Activated naive CD8-positive, alpha-beta T cell treated with anti-CD3 and anti-CD28 coated beads, Interleukin-2, amount 10 ng/mL, durations not matched to agents 7 days and 5 days (primary cell): Measurements from ENCODE around the gene PRR19. TPM values are rescaled to one million over a fixed set of nuclear protein-coding genes. Genes with fewer than 3 reads are reported as not detected.

Experiments
- ATAC-seq: fragments of 150-1000 bp; cut with Tn5 transposase; one replicate; pipeline ENCODE4 v1.10.0; 2021; ENCODE audit warnings: low read depth, moderate library complexity
- POLR2A ChIA-PET: fragments of 350-600 bp; sonication (Branson Sonifier 250); formaldehyde crosslinking; loops from one replicate; lab custom pipeline; 2021; ENCODE audit warnings: antibody characterized with exemption; lab: Charles Lee
- DNase-seq: peaks from one replicate; pipeline ENCODE4 v3.0.0; 2021
- H3K27ac Mint-ChIP-seq: one replicate; pipeline ENCODE4 v1.8.0; 2022; ENCODE audit warnings: mild to moderate bottlenecking, mixed read lengths
- H3K27me3 Mint-ChIP-seq: one replicate; pipeline ENCODE4 v1.8.0; 2022; ENCODE audit warnings: mild to moderate bottlenecking, moderate library complexity, mixed read lengths
- H3K36me3 Mint-ChIP-seq: one replicate; pipeline ENCODE4 v1.8.0; 2021; ENCODE audit warnings: mild to moderate bottlenecking, mixed read lengths
- H3K4me1 Mint-ChIP-seq: one replicate; pipeline ENCODE4 v1.8.0; 2021; ENCODE audit warnings: mixed read lengths
- H3K4me3 Mint-ChIP-seq: one replicate; pipeline ENCODE4 v1.8.0; 2022; ENCODE audit warnings: mild to moderate bottlenecking, moderate library complexity, mixed read lengths
- H3K9me3 Mint-ChIP-seq: one replicate; pipeline ENCODE4 v1.8.0; 2021; ENCODE audit warnings: mixed read lengths
- total RNA-seq, 2 experiments: library from RNA; stranded (reverse); gene quantifications; one replicate each; pipeline ENCODE4 v1.2.3, GENCODE V29; 2021

PRR19 gene
- total RNA-seq, 2 experiments from 2014 or later, result 0.57 TPM; not detected in 1

GRCh38 chr19:42290136-42290522, 11.8 kb upstream of the PRR19 start:
- ATAC-seq, result no peak
- no peak overlapping the region for H3K27ac Mint-ChIP-seq
- peaks cover 15% of the 10 kb centered on the region for H3K4me1 Mint-ChIP-seq
- no peak overlapping the region for H3K4me3 Mint-ChIP-seq
- DNase-seq, result no peak
- H3K27me3 Mint-ChIP-seq, result no peaks in the 10 kb centered on the region
- POLR2A ChIA-PET, result no interaction called here
- peaks cover 14% of the 10 kb centered on the region for H3K36me3 Mint-ChIP-seq
- no peaks in the 10 kb centered on the region for H3K9me3 Mint-ChIP-seq

GRCh38 chr19:42290523-42291434, 11.2 kb upstream of the PRR19 start:
- Mint-ChIP-seq H3K9me3 (no peaks in the 10 kb centered on the region), H3K27me3 (no peaks in the 10 kb centered on the region), H3K36me3 (peaks cover 14% of the 10 kb centered on the region), H3K4me1 (peaks cover 10% of the 10 kb centered on the region), H3K27ac (no peak overlapping the region), H3K4me3 (no peak overlapping the region)
- POLR2A ChIA-PET, result no interaction called here
- DNase-seq, result peak; percentile 64
- peak; percentile 45 for ATAC-seq

GRCh38 chr19:42291435-42291810, 10.5 kb upstream of the PRR19 start:
- POLR2A ChIA-PET, result no interaction called here
- Mint-ChIP-seq H3K9me3 (no peaks in the 10 kb centered on the region), H3K4me3 (no peak overlapping the region), H3K36me3 (peaks cover 9% of the 10 kb centered on the region), H3K27ac (no peak overlapping the region), H3K4me1 (peaks cover 4% of the 10 kb centered on the region), H3K27me3 (no peaks in the 10 kb centered on the region)
- DNase-seq (no peak), ATAC-seq (no peak)

- Mint-ChIP-seq H3K9me3 (no peaks in the 10 kb centered on the region), H3K4me1 (peaks cover 4% of the 10 kb centered on the region), H3K27me3 (no peaks in the 10 kb centered on the region), H3K27ac (peak overlapping the region; percentile 55), H3K36me3 (peaks cover 12% of the 10 kb centered on the region), H3K4me3 (no peak overlapping the region)
- POLR2A ChIA-PET, result no interaction called here
- ATAC-seq (no peak), DNase-seq (no peak)
These were observed 9.6 kb upstream of the PRR19 start for GRCh38 chr19:42292042-42292960.

- H3K27me3 Mint-ChIP-seq, result no peaks in the 10 kb centered on the region
- no peak overlapping the region for H3K4me3 Mint-ChIP-seq
- H3K27ac Mint-ChIP-seq, result no peak overlapping the region
- peaks cover 4% of the 10 kb centered on the region for H3K4me1 Mint-ChIP-seq
- DNase-seq (no peak), ATAC-seq (no peak)
- no peaks in the 10 kb centered on the region for H3K9me3 Mint-ChIP-seq
- peaks cover 12% of the 10 kb centered on the region for H3K36me3 Mint-ChIP-seq
- POLR2A ChIA-PET, result no interaction called here
These were observed 9.0 kb upstream of the PRR19 start for GRCh38 chr19:42292963-42293362.

GRCh38 chr19:42293540-42293939, 8.4 kb upstream of the PRR19 start:
- POLR2A ChIA-PET, result no interaction called here
- H3K27ac Mint-ChIP-seq, result no peak overlapping the region
- ATAC-seq, result no peak

GRCh38 chr19:42293948-42294347, 8.0 kb upstream of the PRR19 start:
- no peak overlapping the region for H3K4me3 Mint-ChIP-seq
- no peak for DNase-seq
- POLR2A ChIA-PET, result no interaction called here
- H3K27me3 Mint-ChIP-seq, result no peaks in the 10 kb centered on the region
- H3K9me3 Mint-ChIP-seq, result no peaks in the 10 kb centered on the region
- H3K27ac Mint-ChIP-seq, result no peak overlapping the region
- ATAC-seq, result no peak
- H3K4me1 Mint-ChIP-seq, result peaks cover 4% of the 10 kb centered on the region
- peaks cover 12% of the 10 kb centered on the region for H3K36me3 Mint-ChIP-seq

More at GRCh38 chr19:42293540-42293939, 8.4 kb upstream of the PRR19 start:
- Mint-ChIP-seq H3K9me3 (no peaks in the 10 kb centered on the region), H3K4me3 (no peak overlapping the region), H3K36me3 (peaks cover 12% of the 10 kb centered on the region), H3K4me1 (peaks cover 4% of the 10 kb centered on the region), H3K27me3 (no peaks in the 10 kb centered on the region)
- DNase-seq, result no peak

- H3K4me3 Mint-ChIP-seq, result no peak overlapping the region
- POLR2A ChIA-PET, result interaction anchor here (1.2 kb wide), 1 partner anchor 10 kb away, joined by 7 read pairs; no protein-coding TSS in a partner anchor
- no peak overlapping the region for H3K27ac Mint-ChIP-seq
- no peaks in the 10 kb centered on the region for H3K27me3 Mint-ChIP-seq
- peaks cover 4% of the 10 kb centered on the region for H3K4me1 Mint-ChIP-seq
- ATAC-seq (no peak), DNase-seq (peak; percentile 28)
- H3K36me3 Mint-ChIP-seq, result peaks cover 12% of the 10 kb centered on the region
- no peaks in the 10 kb centered on the region for H3K9me3 Mint-ChIP-seq
These were observed 7.3 kb upstream of the PRR19 start for GRCh38 chr19:42294471-42295137.

- Mint-ChIP-seq H3K4me1 (peaks cover 4% of the 10 kb centered on the region), H3K27me3 (no peaks in the 10 kb centered on the region), H3K36me3 (peaks cover 16% of the 10 kb centered on the region), H3K4me3 (no peak overlapping the region), H3K9me3 (no peaks in the 10 kb centered on the region), H3K27ac (no peak overlapping the region)
- ATAC-seq (no peak), DNase-seq (peak; percentile 25)
- POLR2A ChIA-PET, result interaction anchor here (1.1 to 1.2 kb wide), 2 partner anchors 11 to 28 kb away, joined by 3 to 7 read pairs; no protein-coding TSS in a partner anchor
These were observed 6.6 kb upstream of the PRR19 start for GRCh38 chr19:42295342-42295741.

- H3K27ac Mint-ChIP-seq, result peak overlapping the region; percentile 51
- H3K36me3 Mint-ChIP-seq, result peaks cover 16% of the 10 kb centered on the region
- no peaks in the 10 kb centered on the region for H3K27me3 Mint-ChIP-seq
- H3K4me1 Mint-ChIP-seq, result peaks cover 5% of the 10 kb centered on the region
- POLR2A ChIA-PET, result interaction anchor here (1.1 kb wide), 1 partner anchor 28 kb away, joined by 3 read pairs; no protein-coding TSS in a partner anchor
- peak; percentile 93 for DNase-seq
- ATAC-seq, result peak; percentile 74
- H3K4me3 Mint-ChIP-seq, result no peak overlapping the region
- no peaks in the 10 kb centered on the region for H3K9me3 Mint-ChIP-seq
These were observed 6.0 kb upstream of the PRR19 start for GRCh38 chr19:42295831-42296525.

GRCh38 chr19:42297039-42297438, 4.9 kb upstream of the PRR19 start:
- no peak for DNase-seq
- Mint-ChIP-seq H3K4me3 (no peak overlapping the region), H3K27me3 (no peaks in the 10 kb centered on the region), H3K9me3 (no peaks in the 10 kb centered on the region), H3K27ac (no peak overlapping the region), H3K36me3 (peaks cover 12% of the 10 kb centered on the region), H3K4me1 (peaks cover 11% of the 10 kb centered on the region)
- POLR2A ChIA-PET, result no interaction called here
- ATAC-seq, result no peak

GRCh38 chr19:42303101-42303464, 1.2 kb downstream of the PRR19 start:
- H3K27me3 Mint-ChIP-seq, result no peaks in the 10 kb centered on the region
- H3K4me1 Mint-ChIP-seq, result peaks cover 21% of the 10 kb centered on the region
- DNase-seq (no peak), ATAC-seq (no peak)
- POLR2A ChIA-PET, result interaction anchor here (1.0 to 1.3 kb wide), 4 partner anchors 18 to 180 kb away, joined by 3 to 5 read pairs (median 4); no protein-coding TSS in a partner anchor
- peak overlapping the region; percentile 86 for H3K27ac Mint-ChIP-seq
- H3K4me3 Mint-ChIP-seq, result peak overlapping the region; percentile 91
- peaks cover 4% of the 10 kb centered on the region for H3K36me3 Mint-ChIP-seq
- no peaks in the 10 kb centered on the region for H3K9me3 Mint-ChIP-seq
